ENCODE measurements around the gene ETV3. TPM values are rescaled to one million over a fixed set of nuclear protein-coding genes. Genes with fewer than 3 reads are reported as not detected.

ETV3 gene
- total and polyA plus RNA-seq, 2 of the 8 experiments (the other 6 are each of a cell fraction or from before 2014, with no cell fraction given) = 6.0 to 23.8 TPM

DNA sequence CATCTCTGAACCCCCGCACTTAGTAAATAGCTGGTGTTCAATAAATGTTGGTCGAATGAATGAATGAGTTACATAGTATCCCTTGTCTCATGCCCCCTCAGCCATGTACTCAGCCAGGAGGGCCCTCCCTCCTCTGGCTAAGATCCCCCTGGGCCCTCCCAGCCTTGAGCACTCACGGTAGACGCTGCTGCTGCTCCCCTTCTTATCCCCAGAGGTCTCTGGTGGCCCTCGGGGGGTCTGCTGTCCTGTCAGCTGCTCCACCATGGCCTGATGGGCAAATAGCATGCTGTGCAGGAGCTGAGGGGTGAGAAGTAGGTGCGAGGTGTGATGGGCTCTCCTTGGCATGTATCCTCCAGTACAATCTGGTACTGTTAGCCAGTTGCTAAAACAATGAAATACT is 40.5 kb downstream of the ETV3 start:
- WGBS, 2 experiments (ENCODE audit: extremely low coverage in 1 of 2, insufficient coverage in 1 of 2, insufficient read length in 1 of 2, insufficient replicate concordance in 2 of 2, low coverage in 1 of 2, low lambda C conversion rate in 2 of 2, missing lambda C conversion rate in 1 of 2) = 80% methylated on average over 6 of the region's 6 CpGs; no CpG with 5 or more reads in 1 of the 2 experiments
- Histone ChIP-seq H3K18ac (ENCODE audit: extremely low read depth, low read length) (no peak overlapping the region), H3K9ac (replicated peaks in 1 of 4; ENCODE audit: extremely low read depth in 1 of 4, low read depth in 3 of 4, low read length in 3 of 4) (no peak overlapping the region), H2BK15ac (ENCODE audit: low read length) (no peak overlapping the region), H3K79me2 (ENCODE audit: control insufficient read depth in 1 of 2, insufficient read depth in 2 of 2, low read length in 2 of 2) (no peaks in the 10 kb centered on the region), H4K20me1 (replicated peaks in 1 of 2; ENCODE audit: control insufficient read depth in 1 of 2, insufficient read depth in 2 of 2, low read length in 2 of 2) (no peaks in the 10 kb centered on the region), H4K91ac (replicated peaks; ENCODE audit: insufficient read length, low read length) (no peak overlapping the region), H4K5ac (ENCODE audit: insufficient read length, low read depth, low read length) (no peak overlapping the region), H3K56ac (replicated peaks; ENCODE audit: insufficient read length, low read depth, low read length) (no peak overlapping the region), H2AFZ (ENCODE audit: low read length) (no peak overlapping the region), H2BK20ac (ENCODE audit: low read length) (no peak overlapping the region), H3K4me3 (ENCODE audit: extremely low read depth in 1 of 4, insufficient read depth in 2 of 4, low read depth in 3 of 4, low read length in 4 of 4) (no peak overlapping the region), H4K8ac (ENCODE audit: extremely low read depth, insufficient read depth, low read length) (no peak overlapping the region), H3K4ac (replicated peaks; ENCODE audit: insufficient read length, low read depth, low read length) (no peak overlapping the region), H3K23ac (ENCODE audit: insufficient read length) (no peak overlapping the region), H3K4me2 (ENCODE audit: insufficient read depth in 1 of 2, low read depth in 2 of 2, low read length in 2 of 2) (no peak overlapping the region), H2BK120ac (replicated peaks; ENCODE audit: low read depth, low read length) (no peak overlapping the region), H2AK5ac (ENCODE audit: low read depth, low read length) (no peak overlapping the region), H3K27ac (ENCODE audit: low read depth, low read length) (no peak overlapping the region), H3K9me3 (ENCODE audit: insufficient read depth in 2 of 2, low read depth in 1 of 2, low read length in 1 of 2) (no peaks in the 10 kb centered on the region), H3K4me1 (replicated peaks in 1 of 4; ENCODE audit: control insufficient read depth in 3 of 4, insufficient read depth in 4 of 4, low read length in 3 of 4) (peaks cover 0 to 4% (median 0%) of the 10 kb centered on the region in 4 experiments; a peak in 1 of 7 replicates), H2BK5ac (ENCODE audit: low read depth, low read length) (no peak overlapping the region), H3K14ac (ENCODE audit: insufficient read length) (no peak overlapping the region), H3K79me1 (ENCODE audit: low read depth, low read length) (no peaks in the 10 kb centered on the region), H2BK12ac (ENCODE audit: low read depth, low read length) (no peak overlapping the region; the same call in 1 of the 2 replicates), H3K23me2 (ENCODE audit: low read depth, low read length) (0 out of 2 replicates have a peak, but pooled peaks cover 2% of the 10 kb centered on the region), H3K36me3 (ENCODE audit: control insufficient read depth in 2 of 4, insufficient read depth in 4 of 4, low read length in 3 of 4) (no peaks in the 10 kb centered on the region), H3K27me3 (replicated peaks in 1 of 4; ENCODE audit: control insufficient read depth in 3 of 4, extremely low read depth in 1 of 4, insufficient read depth in 3 of 4, low read length in 3 of 4) (no peaks in the 10 kb centered on the region)
- FAIRE-seq (no peak), DNase-seq (ENCODE audit: low read depth in 1 of 2, low spot score in 2 of 2) (no peak)
- CTCF ChIA-PET (ENCODE audit: partially characterized antibody) = interaction anchor here (0.6 to 4.2 kb wide), 5 partner anchors 10 to 493 kb away, joined by 3 to 16 read pairs (median 4); no protein-coding TSS in a partner anchor
- POLR2A ChIA-PET (ENCODE audit: partially characterized antibody) = interaction anchor here (1.6 kb wide), 1 partner anchor 40 kb away, joined by 3 read pairs; no protein-coding TSS in a partner anchor
- TF ChIP-seq CHD1 (IDR thresholded peaks at IDR 0.05; ENCODE audit: low read depth, low read length) (no peak), SIRT6 (IDR thresholded peaks at IDR 0.05; ENCODE audit: low read length) (no peak), YY1 (IDR thresholded peaks at IDR 0.05; ENCODE audit: low read depth, low read length) (no peak), SRF (IDR thresholded peaks at IDR 0.05; ENCODE audit: low read depth, low read length) (no peak)
- TF ChIP-seq, protein P1, sequence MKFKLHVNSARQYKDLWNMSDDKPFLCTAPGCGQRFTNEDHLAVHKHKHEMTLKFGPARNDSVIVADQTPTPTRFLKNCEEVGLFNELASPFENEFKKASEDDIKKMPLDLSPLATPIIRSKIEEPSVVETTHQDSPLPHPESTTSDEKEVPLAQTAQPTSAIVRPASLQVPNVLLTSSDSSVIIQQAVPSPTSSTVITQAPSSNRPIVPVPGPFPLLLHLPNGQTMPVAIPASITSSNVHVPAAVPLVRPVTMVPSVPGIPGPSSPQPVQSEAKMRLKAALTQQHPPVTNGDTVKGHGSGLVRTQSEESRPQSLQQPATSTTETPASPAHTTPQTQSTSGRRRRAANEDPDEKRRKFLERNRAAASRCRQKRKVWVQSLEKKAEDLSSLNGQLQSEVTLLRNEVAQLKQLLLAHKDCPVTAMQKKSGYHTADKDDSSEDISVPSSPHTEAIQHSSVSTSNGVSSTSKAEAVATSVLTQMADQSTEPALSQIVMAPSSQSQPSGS (IDR thresholded peaks at IDR 0.05; ENCODE audit: low read length) = no peak

Measured in H1 (cell line).